Neutrophil (primary cell): ENCODE measurements around the gene BEND7.

Experiments used
- H3K27ac ChIP-seq: fragments of 200-600 bp; sonication (generic); 2 replicates; pipeline ENCODE4 v1.5.1; 2016; ENCODE audit warnings: mild to moderate bottlenecking, moderate library complexity
- H3K27me3 ChIP-seq: fragments of 200-600 bp; sonication (generic); 2 replicates; pipeline ENCODE4 v1.6.0; 2016; ENCODE audit warnings: mild to moderate bottlenecking
- H3K36me3 ChIP-seq: fragments of 200-600 bp; sonication (generic); 2 replicates; pipeline ENCODE4 v1.5.1; 2017
- H3K4me1 ChIP-seq, 2 experiments: fragments of 200-600 bp in 1 of 2; sonication (generic) in 1 of 2; 1 replicate in 1 of 2; 2 replicates in 1 of 2; pipeline versions ENCODE4 v1.5.1 to v1.6.1; 2013 to 2016; ENCODE audit warnings: low read depth in 1 of 2, low read length in 1 of 2, mild to moderate bottlenecking in 1 of 2, moderate library complexity in 1 of 2; ENCODE audit not compliant: control insufficient read depth in 1 of 2, insufficient read depth in 1 of 2
- H3K4me3 ChIP-seq, 2 experiments: fragments of 200-600 bp in 1 of 2; sonication (generic) in 1 of 2; 1 replicate in 1 of 2; 2 replicates in 1 of 2; pipeline ENCODE4 v1.5.1; 2013 to 2016; ENCODE audit warnings: low read depth in 1 of 2, low read length in 1 of 2, mild to moderate bottlenecking in 1 of 2, moderate library complexity in 1 of 2
- H3K9me3 ChIP-seq: fragments of 200-600 bp; sonication (generic); 2 replicates; pipeline ENCODE4 v1.5.1; 2016
- CTCF ChIP-seq: fragments of 200-600 bp; sonication (generic); IDR thresholded peaks from 2 replicates; pipeline ENCODE4 v1.5.1; 2016; ENCODE audit warnings: antibody characterized with exemption

BEND7 gene

DNA sequence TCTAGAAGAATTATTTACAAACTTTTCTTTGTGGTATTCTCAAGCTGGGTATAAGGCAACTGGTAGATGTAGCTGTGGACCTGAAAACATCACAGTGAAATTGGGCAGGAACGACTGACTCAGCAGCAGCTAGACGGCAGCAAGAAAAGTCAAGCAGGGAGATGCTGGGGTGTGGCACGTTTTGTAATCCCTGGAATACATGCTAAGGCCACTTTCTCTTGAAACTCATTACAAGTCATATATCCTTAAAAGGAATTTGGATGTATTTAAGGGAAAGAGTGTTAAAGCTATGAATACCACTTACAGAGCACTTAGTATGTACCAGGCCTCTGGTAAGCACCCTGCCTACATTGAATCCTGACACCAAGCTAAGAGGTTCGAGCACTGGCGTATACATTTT lies 17.4 kb downstream of the BEND7 start:
- no peak for TF ChIP-seq CTCF
- Histone ChIP-seq H3K27ac (no peak overlapping the region), H3K9me3 (no peaks in the 10 kb centered on the region), H3K4me1 (no peaks in the 10 kb centered on the region), H3K36me3 (no peaks in the 10 kb centered on the region), H3K4me3 (no peak overlapping the region), H3K27me3 (no peaks in the 10 kb centered on the region)

DNA sequence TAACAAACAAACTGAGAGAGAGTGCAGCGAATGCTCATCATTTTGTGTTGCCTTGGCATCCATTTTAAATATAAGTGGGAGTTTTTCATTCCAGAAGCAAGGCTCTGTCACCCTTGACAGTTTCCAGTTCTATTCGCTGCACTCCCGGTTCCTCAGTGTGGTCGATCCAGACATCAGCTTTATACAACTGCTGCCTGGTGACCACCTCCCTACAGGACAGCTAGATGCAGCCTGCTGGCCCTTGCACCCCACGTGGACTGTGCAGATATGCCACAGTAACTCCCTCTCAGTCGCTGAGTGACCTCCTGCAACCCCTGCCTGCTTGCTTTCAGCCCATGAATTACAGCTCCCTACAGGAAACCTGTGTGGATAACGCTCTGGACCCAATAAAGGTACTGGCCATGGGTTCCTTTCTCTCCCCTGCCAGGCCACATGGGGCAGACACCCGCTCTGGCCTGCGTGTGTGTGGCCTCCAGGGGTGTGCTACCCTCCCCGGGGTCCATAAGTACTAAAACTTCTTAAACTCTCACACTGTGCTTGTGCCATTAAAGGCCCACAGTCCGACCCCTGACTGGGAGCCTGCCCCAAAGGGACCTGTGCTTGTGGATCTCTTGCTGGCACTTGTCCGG lies 23.6 kb downstream of the BEND7 start:
- TF ChIP-seq CTCF = no peak
- H3K9me3 ChIP-seq = no peaks in the 10 kb centered on the region
- no peak overlapping the region for H3K4me3 ChIP-seq
- H3K36me3 ChIP-seq = no peaks in the 10 kb centered on the region
- H3K27ac ChIP-seq = no peak overlapping the region
- no peaks in the 10 kb centered on the region for H3K27me3 ChIP-seq
- H3K4me1 ChIP-seq = no peaks in the 10 kb centered on the region

DNA sequence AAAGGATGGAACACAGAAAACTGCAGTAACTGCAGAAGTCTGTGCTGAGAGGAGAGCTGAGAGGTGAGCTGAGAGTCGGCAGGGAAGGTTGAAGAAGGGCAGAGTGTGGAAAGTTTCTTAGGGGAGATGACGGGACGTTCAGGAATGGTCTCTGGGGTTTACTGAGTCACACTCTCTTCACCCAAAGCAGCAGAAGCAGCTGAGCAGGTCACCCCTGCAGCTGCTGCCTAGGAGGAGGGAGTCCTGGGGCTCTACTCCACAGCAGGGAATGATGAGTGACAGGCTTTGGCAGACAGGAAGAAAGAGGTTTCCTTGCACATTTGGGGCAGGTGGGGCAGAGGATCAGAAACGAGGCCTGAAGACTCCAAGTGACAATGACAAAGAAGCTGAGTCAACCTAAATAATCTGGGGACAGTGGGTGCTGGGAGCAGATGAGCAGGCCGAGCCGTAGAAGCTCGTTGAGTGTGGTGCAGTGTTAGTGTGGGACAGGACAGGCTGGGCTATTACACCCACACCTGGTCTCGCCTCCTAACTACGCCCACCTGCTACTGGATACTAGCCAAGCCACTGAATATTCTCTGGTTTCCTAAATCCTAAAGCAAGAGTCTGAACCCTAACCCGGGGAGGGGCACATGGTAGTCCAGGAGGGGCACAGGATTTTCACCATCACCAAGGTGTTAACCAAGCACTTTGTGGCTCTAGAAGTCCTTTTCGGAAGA lies 24.9 kb downstream of the BEND7 start:
- Histone ChIP-seq H3K27me3 (no peaks in the 10 kb centered on the region), H3K9me3 (no peaks in the 10 kb centered on the region), H3K27ac (no peak overlapping the region), H3K4me1 (no peaks in the 10 kb centered on the region), H3K4me3 (no peak overlapping the region), H3K36me3 (no peaks in the 10 kb centered on the region)
- no peak for TF ChIP-seq CTCF

DNA sequence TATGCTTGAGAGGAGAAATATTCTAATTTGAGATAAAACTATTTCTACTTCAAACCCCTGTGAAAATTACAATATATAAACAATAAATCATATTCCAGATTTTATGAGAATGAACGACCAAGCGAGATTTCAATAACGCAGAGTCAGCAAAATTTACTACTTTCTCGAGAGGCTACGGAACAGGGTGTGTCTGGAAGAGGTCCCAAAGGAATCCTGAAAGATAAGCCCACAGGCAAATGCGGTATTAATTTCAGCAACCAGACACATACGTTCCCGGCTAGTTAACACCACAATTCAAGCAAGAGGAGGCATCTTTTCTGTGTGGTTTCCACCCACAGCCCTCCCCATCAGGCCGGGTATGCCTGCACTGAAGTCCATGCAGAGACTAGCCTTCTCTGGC lies 26.4 kb downstream of the BEND7 start:
- Histone ChIP-seq H3K27me3 (no peaks in the 10 kb centered on the region), H3K27ac (no peak overlapping the region), H3K9me3 (no peaks in the 10 kb centered on the region), H3K4me1 (no peaks in the 10 kb centered on the region), H3K36me3 (no peaks in the 10 kb centered on the region), H3K4me3 (no peak overlapping the region)
- no peak for TF ChIP-seq CTCF

- Histone ChIP-seq H3K27me3 (no peaks in the 10 kb centered on the region), H3K9me3 (no peaks in the 10 kb centered on the region), H3K36me3 (no peaks in the 10 kb centered on the region), H3K4me1 (no peaks in the 10 kb centered on the region), H3K27ac (no peak overlapping the region), H3K4me3 (no peak overlapping the region)
- TF ChIP-seq CTCF = no peak
Measured at GRCh38 chr10:13500201-13500600, 28.6 kb downstream of the BEND7 start.
